H1 (cell line): ENCODE measurements around the gene SYTL2. TPM values are rescaled to one million over a fixed set of nuclear protein-coding genes. Genes with fewer than 3 reads are reported as not detected.
A peak's percentile ranks its signal among the peaks of the same experiment; 100 is the strongest.

Experiments
- ASH2L ChIP-seq: fragments of 200-600, 300-600 bp; sonication (generic); IDR thresholded peaks from one replicate; pipeline ENCODE4 v1.7.1; 2017; ENCODE audit warnings: low read length
- CEBPB ChIP-seq: IDR thresholded peaks from 2 replicates; pipeline ENCODE4 v1.6.1; 2012; ENCODE audit warnings: low read depth, low read length
- CTCF ChIP-seq, 3 experiments: IDR thresholded peaks; 1 replicate in 2 of 3; 2 replicates in 1 of 3; pipeline versions ENCODE4 v1.5.1 to v1.6.1; 2011; ENCODE audit warnings: low read length in 3 of 3, mild to moderate bottlenecking in 3 of 3, inconsistent platforms in 2 of 3, low read depth in 1 of 3, moderate library complexity in 1 of 3; ENCODE audit not compliant: insufficient read depth in 1 of 3; ENCODE audit errors: control extremely low read depth in 1 of 3
- EGR1 ChIP-seq: IDR thresholded peaks from 2 replicates; pipeline ENCODE4 v1.6.1; 2011; ENCODE audit warnings: low read depth, low read length, borderline replicate concordance
- KDM4A ChIP-seq: IDR thresholded peaks from one replicate; pipeline ENCODE4 v1.7.1; 2012; ENCODE audit warnings: low read depth, mild to moderate bottlenecking, moderate library complexity, low read length, inconsistent platforms; ENCODE audit not compliant: severe bottlenecking
- PHF8 ChIP-seq: fragments of 200-600 bp; sonication (generic); conservative IDR thresholded peaks from 2 replicates; pipeline ENCODE4 v1.7.1; 2012; ENCODE audit warnings: low read depth, mild to moderate bottlenecking, inconsistent platforms, low read length, moderate library complexity
- POLR2A ChIP-seq, 2 experiments: IDR thresholded peaks; 1 replicate in 1 of 2; 2 replicates in 1 of 2; pipeline ENCODE4 v1.6.1; 2011; ENCODE audit warnings: low read depth in 2 of 2, low read length in 2 of 2, mild to moderate bottlenecking in 2 of 2; ENCODE audit errors: control extremely low read depth in 1 of 2
- RNF2 ChIP-seq: fragments of 200-900, 300-1000 bp; sonication (generic); IDR thresholded peaks from 2 replicates; pipeline ENCODE4 v1.7.1; 2016; ENCODE audit warnings: borderline replicate concordance, low read depth, mild to moderate bottlenecking, antibody characterized with exemption, low read length; ENCODE audit not compliant: poor library complexity, severe bottlenecking; ENCODE audit errors: missing control alignments
- TAF7 ChIP-seq: optimal IDR thresholded peaks from 2 replicates; pipeline ENCODE3; 2011; ENCODE audit warnings: low read depth, mild to moderate bottlenecking, inconsistent platforms, low read length, moderate library complexity, borderline replicate concordance
- TEAD4 ChIP-seq: IDR thresholded peaks from 2 replicates; pipeline ENCODE4 v1.6.1; 2012; ENCODE audit warnings: low read depth, low read length, inconsistent platforms, mixed read lengths
- YY1 ChIP-seq: IDR thresholded peaks from 2 replicates; pipeline ENCODE4 v1.6.1; 2011; ENCODE audit warnings: low read depth, mild to moderate bottlenecking, low read length
- ZNF274 ChIP-seq: IDR thresholded peaks from 2 replicates; pipeline ENCODE4 v1.7.0; 2012; ENCODE audit warnings: low read length, borderline replicate concordance; ENCODE audit errors: extremely low read depth
- polyA plus RNA-seq, 7 experiments: library from polyadenylated mRNA; depleted of rRNA in 3 of 7; stranded (reverse) in 5 of 7; unstranded in 2 of 7; fragments of >200 nt in 5 of 7; fragments of 200-250 nt in 2 of 7; gene quantifications; 1 replicate in 5 of 7; 2 replicates in 1 of 7; 4 replicates in 1 of 7; pipeline versions ENCODE4 v1.2.1 to v1.2.3, GENCODE V29; 2011 to 2013; ENCODE audit warnings: missing spikeins in 2 of 7, mixed read lengths in 2 of 7
- total RNA-seq: library from RNA; stranded (reverse); fragmentation: NEBNext Ultra II Directional; extraction: Animal tissue kit (Norgen Biotek cat#: 25700); gene quantifications from 2 replicates; pipeline ENCODE4 v1.2.1, GENCODE V29; 2021

SYTL2 gene
- total and polyA plus RNA-seq, 2 of the 8 experiments (the other 6 are each of a cell fraction or from before 2014, with no cell fraction given), result 1.3 to 9.1 TPM

DNA sequence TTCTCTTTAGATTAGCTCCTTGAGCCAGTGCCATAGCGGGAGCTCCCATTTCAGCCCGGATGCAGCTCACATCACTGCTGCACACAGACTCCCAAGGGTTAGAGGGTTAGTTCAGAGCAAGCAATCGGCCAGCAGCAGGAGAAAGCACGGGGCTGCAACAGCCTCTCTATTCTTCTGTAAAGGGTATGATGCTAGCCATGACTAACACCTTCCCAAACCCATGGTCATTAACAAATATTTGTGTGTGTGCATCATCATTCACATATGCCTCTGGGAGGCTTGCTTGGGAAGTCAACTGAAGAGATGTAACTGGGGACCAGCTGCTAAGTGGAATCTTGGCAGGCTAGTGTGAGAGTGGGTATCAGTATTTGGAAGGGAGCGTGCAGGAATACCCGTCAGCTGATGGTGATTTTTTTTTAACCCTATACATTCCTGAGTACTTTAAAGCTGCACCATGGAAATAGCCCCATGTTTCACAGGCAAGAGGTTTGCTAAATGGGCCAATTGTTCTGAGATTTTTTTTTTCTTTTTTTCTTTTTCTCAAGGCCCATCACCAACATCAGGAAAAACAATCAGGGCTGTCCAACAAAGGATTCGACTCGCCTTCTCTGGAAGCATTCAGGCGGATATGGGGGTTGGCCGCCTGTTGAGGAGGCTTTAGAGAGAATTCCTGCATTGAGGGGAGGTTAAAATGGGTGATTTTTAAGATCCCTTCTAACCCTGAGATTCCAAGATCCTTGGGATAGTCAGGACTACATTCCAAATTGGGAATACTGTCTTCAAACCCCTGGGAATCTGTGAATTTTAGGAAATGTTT, 91.7 kb downstream of the SYTL2 start (continued):
- TF ChIP-seq YY1 (no peak; the same call in 1 of the 2 replicates), EGR1 (no peak), POLR2A (IDR thresholded peaks at IDR 0.05; ENCODE audit: control extremely low read depth in 1 of 2, low read depth in 2 of 2, low read length in 2 of 2) (peak; percentile 22 to 40; a peak in 2 of 3 replicates), KDM4A (no peak), TAF7 (no peak), TEAD4 (0 out of 2 replicates have a peak, but pooled peaks have one; percentile 27), PHF8 (no peak), ASH2L (peak; percentile 62), ZNF274 (no peak), RNF2 (no peak), CEBPB (no peak), CTCF (IDR thresholded peaks at IDR 0.05; ENCODE audit: control extremely low read depth in 1 of 3, insufficient read depth in 1 of 3, low read depth in 1 of 3, low read length in 3 of 3) (no peak)
